Progenitor cell of endocrine pancreas (in vitro differentiated cells): ENCODE measurements around the gene SMIM20. TPM values are rescaled to one million over a fixed set of nuclear protein-coding genes. Genes with fewer than 3 reads are reported as not detected.

ENCODE experiments used
- DNase-seq: peaks from one replicate; pipeline ENCODE4 v3.0.0; 2021; ENCODE audit warnings: low spot score; ENCODE audit not compliant: unreplicated experiment
- H3K27ac Mint-ChIP-seq: 2 replicates; pipeline ENCODE4 v1.8.0; 2021; ENCODE audit warnings: mild to moderate bottlenecking, moderate library complexity, mixed read lengths
- H3K27me3 Mint-ChIP-seq: 2 replicates; pipeline ENCODE4 v1.8.0; 2021; ENCODE audit warnings: mixed read lengths
- H3K36me3 Mint-ChIP-seq: 2 replicates; pipeline ENCODE4 v1.8.0; 2022; ENCODE audit warnings: mixed read lengths; ENCODE audit not compliant: insufficient read depth
- H3K4me1 Mint-ChIP-seq: 2 replicates; pipeline ENCODE4 v1.8.0; 2021; ENCODE audit warnings: low read depth, mixed read lengths
- H3K4me3 Mint-ChIP-seq: 2 replicates; pipeline ENCODE4 v1.8.0; 2021; ENCODE audit warnings: low read depth, mild to moderate bottlenecking, moderate library complexity, mixed read lengths
- H3K9me3 Mint-ChIP-seq: 2 replicates; pipeline ENCODE4 v1.8.0; 2021; ENCODE audit warnings: low read depth, mixed read lengths
- CTCF ChIP-seq: fragments of 200-600 bp; sonication (generic); IDR thresholded peaks from one replicate; pipeline ENCODE4 v1.5.0; 2021; ENCODE audit warnings: antibody characterized with exemption, mild to moderate bottlenecking; ENCODE audit not compliant: unreplicated experiment
- total RNA-seq: library from RNA; stranded (reverse); gene quantifications from 2 replicates; pipeline ENCODE4 v1.2.1, GENCODE V29; 2021

The SMIM20 gene
- total RNA-seq, 1 donor from 2014 or later, result 41.2 TPM

DNA sequence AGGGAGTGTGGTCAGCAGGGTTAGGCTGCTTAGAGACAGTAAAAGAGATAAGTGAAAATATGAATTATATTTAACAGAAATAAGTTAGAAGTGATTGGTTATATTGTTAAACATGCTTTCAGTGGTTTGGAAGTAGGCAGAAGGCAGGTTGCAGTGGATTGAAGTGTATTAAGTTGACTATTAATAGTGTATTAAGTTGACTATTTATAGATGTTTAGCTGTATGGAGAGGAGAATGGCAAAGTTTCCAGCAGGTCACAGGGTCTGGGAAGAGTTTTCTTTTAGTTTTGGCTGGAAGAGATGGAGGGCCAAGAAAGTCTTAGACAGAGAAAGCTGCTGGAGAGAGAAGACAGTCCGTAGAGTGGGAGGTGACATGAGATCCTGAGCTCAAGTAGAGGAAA, 7.9 kb downstream of the SMIM20 start:
- no peak overlapping the region for H3K4me3 Mint-ChIP-seq
- peaks cover 12% of the 10 kb centered on the region for H3K36me3 Mint-ChIP-seq
- no peak for TF ChIP-seq CTCF
- no peaks in the 10 kb centered on the region for H3K27me3 Mint-ChIP-seq
- H3K27ac Mint-ChIP-seq, result no peak overlapping the region
- peaks cover 26% of the 10 kb centered on the region for H3K4me1 Mint-ChIP-seq
- DNase-seq, result no peak
- H3K9me3 Mint-ChIP-seq, result no peaks in the 10 kb centered on the region

DNA sequence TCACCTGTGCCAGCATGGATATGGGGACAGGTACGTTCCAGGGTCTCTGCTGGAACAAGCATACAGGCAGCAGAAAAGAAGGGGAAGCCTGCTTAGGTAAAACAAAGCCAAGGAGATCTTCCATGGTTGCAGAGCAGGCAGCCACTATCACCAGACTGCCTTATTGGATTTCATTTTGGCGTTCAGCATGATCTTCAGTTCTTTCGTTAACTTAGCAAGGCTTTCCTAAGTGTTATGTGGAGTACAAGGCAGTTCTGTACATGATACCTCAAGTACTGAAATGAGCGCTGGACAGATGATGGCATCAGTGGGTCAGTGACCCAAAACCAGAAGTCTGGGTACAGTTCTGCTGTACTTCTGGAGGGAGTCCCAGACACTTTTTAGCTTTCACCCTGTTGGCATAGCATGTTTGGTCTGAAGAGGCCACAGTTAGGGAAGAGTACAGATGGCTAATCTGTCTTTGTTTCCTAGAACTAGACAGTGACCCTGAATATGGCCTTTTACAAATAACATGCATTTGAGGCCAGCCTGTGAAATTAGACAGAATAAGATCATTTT, 8.9 kb downstream of the SMIM20 start:
- H3K36me3 Mint-ChIP-seq, result peaks cover 12% of the 10 kb centered on the region
- no peak for DNase-seq
- H3K27me3 Mint-ChIP-seq, result no peaks in the 10 kb centered on the region
- no peaks in the 10 kb centered on the region for H3K9me3 Mint-ChIP-seq
- H3K27ac Mint-ChIP-seq, result peak overlapping the region; percentile 41
- TF ChIP-seq CTCF, result no peak
- peaks cover 35% of the 10 kb centered on the region for H3K4me1 Mint-ChIP-seq
- no peak overlapping the region for H3K4me3 Mint-ChIP-seq

DNA sequence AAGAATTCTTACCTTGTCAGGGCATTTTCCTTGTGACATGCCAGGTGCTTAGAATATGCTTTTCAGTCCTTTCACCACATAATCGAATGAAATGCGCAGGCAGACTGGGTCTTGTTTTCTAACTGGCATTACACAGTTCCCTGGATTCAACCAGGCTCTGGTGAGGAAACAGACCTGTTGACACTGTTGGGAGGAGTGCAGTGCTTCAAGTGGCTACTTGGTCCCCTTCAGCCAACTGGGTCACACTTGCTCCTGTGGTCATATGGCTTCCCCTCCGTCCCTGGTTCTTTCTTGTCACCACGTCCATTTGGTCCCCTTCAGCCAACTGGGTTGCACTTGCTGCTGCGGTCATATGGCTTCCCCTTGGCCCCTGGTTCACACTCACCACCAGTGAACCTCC, 9.7 kb downstream of the SMIM20 start:
- no peak overlapping the region for H3K27ac Mint-ChIP-seq
- H3K4me3 Mint-ChIP-seq, result no peak overlapping the region
- no peaks in the 10 kb centered on the region for H3K27me3 Mint-ChIP-seq
- H3K36me3 Mint-ChIP-seq, result peaks cover 12% of the 10 kb centered on the region
- H3K9me3 Mint-ChIP-seq, result no peaks in the 10 kb centered on the region
- DNase-seq, result no peak
- no peak for TF ChIP-seq CTCF
- H3K4me1 Mint-ChIP-seq, result peaks cover 44% of the 10 kb centered on the region

DNA sequence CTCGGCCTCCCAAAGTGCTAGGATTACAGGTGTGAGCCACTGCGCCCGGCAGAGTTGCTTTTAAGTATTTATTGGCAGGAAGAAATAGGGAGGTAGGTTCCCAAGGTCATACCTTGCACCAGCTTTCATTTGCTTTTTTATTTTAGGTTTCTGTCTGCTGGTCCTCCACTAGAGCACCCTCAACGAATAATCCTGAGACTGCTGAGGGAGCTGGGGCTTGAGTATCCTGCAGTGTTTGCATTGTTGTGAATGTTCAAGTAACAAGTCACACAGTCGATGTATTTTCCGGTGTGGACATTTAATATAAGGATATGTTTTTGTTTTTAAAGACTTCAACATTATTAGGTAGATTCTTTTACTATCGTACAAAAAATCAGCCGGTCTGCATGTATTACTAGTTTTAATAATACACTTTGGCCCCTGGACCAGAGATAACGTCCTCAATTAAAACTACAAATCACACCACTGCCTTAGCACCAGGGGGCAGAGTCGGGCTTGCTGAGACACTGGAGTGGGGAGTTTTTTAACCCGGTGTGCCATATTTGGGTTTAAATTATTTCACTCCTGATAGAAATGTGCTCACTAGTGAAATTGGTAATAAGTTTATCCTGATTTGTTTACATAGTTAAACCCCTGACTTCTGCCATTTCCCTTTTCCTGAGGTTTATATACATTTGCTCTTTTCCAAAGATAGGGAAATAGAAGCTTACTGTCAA, 11.6 kb downstream of the SMIM20 start:
- TF ChIP-seq CTCF, result peak; percentile 63
- Mint-ChIP-seq H3K27ac (no peak overlapping the region), H3K27me3 (no peaks in the 10 kb centered on the region), H3K4me3 (no peak overlapping the region), H3K36me3 (peaks cover 13% of the 10 kb centered on the region), H3K4me1 (peaks cover 40% of the 10 kb centered on the region), H3K9me3 (no peaks in the 10 kb centered on the region)
- DNase-seq, result no peak

DNA sequence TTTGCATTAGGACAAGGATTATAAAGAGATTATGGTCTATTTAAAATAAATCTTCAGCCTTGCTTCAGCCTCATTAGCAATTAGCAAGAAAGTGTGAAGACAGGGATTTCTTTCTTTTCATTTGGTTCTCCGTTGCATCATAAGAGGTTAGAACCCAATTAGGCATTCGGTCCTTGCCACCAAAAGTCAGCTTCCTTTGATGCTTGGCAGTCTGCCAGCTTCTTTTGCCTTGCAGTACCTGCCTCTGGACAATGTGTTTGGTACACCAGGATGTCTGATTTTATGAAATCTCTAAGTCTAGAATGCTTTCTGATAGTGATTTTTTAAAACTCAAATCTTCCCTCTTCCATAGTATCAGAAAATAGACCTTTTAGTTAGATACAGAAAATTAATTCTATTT, 12.4 kb downstream of the SMIM20 start:
- H3K27me3 Mint-ChIP-seq, result no peaks in the 10 kb centered on the region
- H3K9me3 Mint-ChIP-seq, result no peaks in the 10 kb centered on the region
- no peak for TF ChIP-seq CTCF
- no peak for DNase-seq
- no peak overlapping the region for H3K27ac Mint-ChIP-seq
- peaks cover 33% of the 10 kb centered on the region for H3K4me1 Mint-ChIP-seq
- H3K36me3 Mint-ChIP-seq, result peaks cover 10% of the 10 kb centered on the region
- H3K4me3 Mint-ChIP-seq, result no peak overlapping the region
